Osteocyte (in vitro differentiated cells): ENCODE measurements around the gene OSBPL10. TPM values are rescaled to one million over a fixed set of nuclear protein-coding genes. Genes with fewer than 3 reads are reported as not detected.

Experiments used
- DNase-seq: peaks from one replicate; pipeline ENCODE4 v3.0.0; 2021; ENCODE audit warnings: mixed read lengths; ENCODE audit not compliant: unreplicated experiment; ENCODE audit errors: extremely low spot score
- H3K27ac Mint-ChIP-seq: one replicate; pipeline ENCODE4 v1.8.0; 2021; ENCODE audit warnings: mild to moderate bottlenecking, mixed read lengths; ENCODE audit not compliant: unreplicated experiment
- H3K27me3 Mint-ChIP-seq: one replicate; pipeline ENCODE4 v1.8.0; 2021; ENCODE audit warnings: mixed read lengths; ENCODE audit not compliant: unreplicated experiment
- H3K36me3 Mint-ChIP-seq: one replicate; pipeline ENCODE4 v1.8.0; 2021; ENCODE audit warnings: mixed read lengths; ENCODE audit not compliant: unreplicated experiment
- H3K4me1 Mint-ChIP-seq: one replicate; pipeline ENCODE4 v1.8.0; 2021; ENCODE audit warnings: mixed read lengths; ENCODE audit not compliant: unreplicated experiment
- H3K4me3 Mint-ChIP-seq: one replicate; pipeline ENCODE4 v1.8.0; 2021; ENCODE audit warnings: mild to moderate bottlenecking, moderate library complexity, mixed read lengths; ENCODE audit not compliant: unreplicated experiment
- H3K9me3 Mint-ChIP-seq: one replicate; pipeline ENCODE4 v1.8.0; 2021; ENCODE audit warnings: mixed read lengths; ENCODE audit not compliant: unreplicated experiment
- total RNA-seq: library from RNA; stranded (reverse); gene quantifications from 2 replicates; pipeline ENCODE4 v1.2.1, GENCODE V29; 2021
- TF ChIP-seq, protein P1 (sequence below): fragments of 200-600 bp; sonication (generic); IDR thresholded peaks from 2 replicates; pipeline ENCODE4 v1.5.0; 2021; ENCODE audit warnings: antibody characterized with exemption, mild to moderate bottlenecking, moderate library complexity

The OSBPL10 gene
- total RNA-seq, 1 donor from 2014 or later: 21.7 TPM

DNA sequence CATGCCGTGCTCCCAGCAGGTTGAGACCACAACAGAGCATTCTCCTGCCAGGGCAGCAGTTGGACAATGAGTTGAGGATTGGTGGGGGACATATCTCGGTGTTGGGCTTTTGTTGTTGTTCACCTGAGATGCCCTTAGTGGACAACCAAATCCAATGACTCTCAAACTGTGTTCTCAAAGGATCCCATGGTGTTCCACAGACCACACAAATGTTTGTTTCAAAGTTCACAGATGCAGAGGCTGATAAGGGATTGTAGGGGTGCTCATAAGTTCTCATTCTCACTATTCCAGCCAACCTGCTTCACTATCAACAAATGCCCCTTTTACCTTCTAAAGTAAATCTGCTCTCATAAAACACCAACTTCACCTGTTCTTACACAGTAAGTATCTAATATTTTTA lies 159.9 kb downstream of the OSBPL10 start:
- Mint-ChIP-seq H3K27me3 (no peaks in the 10 kb centered on the region), H3K27ac (no peak overlapping the region), H3K4me3 (no peak overlapping the region), H3K4me1 (peaks cover 1% of the 10 kb centered on the region), H3K36me3 (no peaks in the 10 kb centered on the region), H3K9me3 (no peaks in the 10 kb centered on the region)
- TF ChIP-seq, protein P1, sequence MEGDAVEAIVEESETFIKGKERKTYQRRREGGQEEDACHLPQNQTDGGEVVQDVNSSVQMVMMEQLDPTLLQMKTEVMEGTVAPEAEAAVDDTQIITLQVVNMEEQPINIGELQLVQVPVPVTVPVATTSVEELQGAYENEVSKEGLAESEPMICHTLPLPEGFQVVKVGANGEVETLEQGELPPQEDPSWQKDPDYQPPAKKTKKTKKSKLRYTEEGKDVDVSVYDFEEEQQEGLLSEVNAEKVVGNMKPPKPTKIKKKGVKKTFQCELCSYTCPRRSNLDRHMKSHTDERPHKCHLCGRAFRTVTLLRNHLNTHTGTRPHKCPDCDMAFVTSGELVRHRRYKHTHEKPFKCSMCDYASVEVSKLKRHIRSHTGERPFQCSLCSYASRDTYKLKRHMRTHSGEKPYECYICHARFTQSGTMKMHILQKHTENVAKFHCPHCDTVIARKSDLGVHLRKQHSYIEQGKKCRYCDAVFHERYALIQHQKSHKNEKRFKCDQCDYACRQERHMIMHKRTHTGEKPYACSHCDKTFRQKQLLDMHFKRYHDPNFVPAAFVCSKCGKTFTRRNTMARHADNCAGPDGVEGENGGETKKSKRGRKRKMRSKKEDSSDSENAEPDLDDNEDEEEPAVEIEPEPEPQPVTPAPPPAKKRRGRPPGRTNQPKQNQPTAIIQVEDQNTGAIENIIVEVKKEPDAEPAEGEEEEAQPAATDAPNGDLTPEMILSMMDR: no peak
- no peak for DNase-seq

DNA sequence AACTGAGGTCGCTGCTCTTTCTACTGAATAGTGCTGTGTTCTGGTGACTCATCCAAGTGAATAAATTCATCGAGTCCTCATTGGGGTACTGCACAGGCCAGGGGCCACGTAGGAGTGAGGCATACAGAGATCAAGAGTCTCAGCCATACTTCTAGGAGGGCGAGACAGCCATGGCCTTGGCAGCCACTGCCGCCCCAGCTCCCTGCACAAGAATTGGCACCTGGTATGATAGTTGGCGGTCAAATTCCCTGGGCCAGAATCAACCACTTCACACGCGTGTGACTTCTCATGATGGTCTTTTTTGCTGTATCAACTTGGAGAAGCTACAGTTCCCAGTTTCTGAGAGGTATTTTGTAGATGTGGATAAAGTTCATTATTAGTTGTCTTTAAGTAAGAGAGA lies 161.6 kb downstream of the OSBPL10 start:
- DNase-seq: no peak
- H3K36me3 Mint-ChIP-seq: no peaks in the 10 kb centered on the region
- no peaks in the 10 kb centered on the region for H3K9me3 Mint-ChIP-seq
- no peaks in the 10 kb centered on the region for H3K27me3 Mint-ChIP-seq
- H3K4me1 Mint-ChIP-seq: peaks cover 15% of the 10 kb centered on the region
- no peak overlapping the region for H3K4me3 Mint-ChIP-seq
- H3K27ac Mint-ChIP-seq: no peak overlapping the region
- TF ChIP-seq, protein P1: no peak

DNA sequence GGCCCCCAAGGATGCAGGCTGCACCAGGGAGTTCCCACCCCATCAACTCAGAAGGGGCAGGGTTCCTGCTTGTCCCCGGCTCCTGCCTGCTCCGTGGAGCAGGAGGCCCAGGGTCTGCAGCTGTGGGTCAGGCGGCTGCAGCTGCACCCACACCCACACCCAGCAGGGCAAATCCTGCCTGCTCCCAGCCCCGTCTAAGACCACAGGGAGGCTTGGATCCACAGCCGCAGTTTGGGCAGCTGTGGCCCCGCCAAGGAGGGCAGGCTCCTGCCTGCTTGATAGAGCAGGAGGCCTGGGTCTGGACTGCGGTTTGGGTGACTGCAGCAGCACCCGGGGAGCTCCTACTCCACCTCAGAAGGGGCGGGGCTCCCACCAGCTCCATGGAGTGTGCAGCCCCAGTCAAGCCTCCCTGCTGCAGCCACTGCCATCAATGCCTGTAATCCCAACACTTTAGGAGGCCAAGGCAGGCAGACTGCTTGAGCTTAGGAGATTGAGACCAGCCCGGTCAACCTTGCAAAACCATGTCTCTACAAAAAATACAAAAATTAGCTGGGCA lies 163.6 kb downstream of the OSBPL10 start:
- no peaks in the 10 kb centered on the region for H3K9me3 Mint-ChIP-seq
- peaks cover 20% of the 10 kb centered on the region for H3K4me1 Mint-ChIP-seq
- no peaks in the 10 kb centered on the region for H3K36me3 Mint-ChIP-seq
- TF ChIP-seq, protein P1: no peak
- no peak overlapping the region for H3K27ac Mint-ChIP-seq
- no peak overlapping the region for H3K4me3 Mint-ChIP-seq
- no peaks in the 10 kb centered on the region for H3K27me3 Mint-ChIP-seq
- no peak for DNase-seq

DNA sequence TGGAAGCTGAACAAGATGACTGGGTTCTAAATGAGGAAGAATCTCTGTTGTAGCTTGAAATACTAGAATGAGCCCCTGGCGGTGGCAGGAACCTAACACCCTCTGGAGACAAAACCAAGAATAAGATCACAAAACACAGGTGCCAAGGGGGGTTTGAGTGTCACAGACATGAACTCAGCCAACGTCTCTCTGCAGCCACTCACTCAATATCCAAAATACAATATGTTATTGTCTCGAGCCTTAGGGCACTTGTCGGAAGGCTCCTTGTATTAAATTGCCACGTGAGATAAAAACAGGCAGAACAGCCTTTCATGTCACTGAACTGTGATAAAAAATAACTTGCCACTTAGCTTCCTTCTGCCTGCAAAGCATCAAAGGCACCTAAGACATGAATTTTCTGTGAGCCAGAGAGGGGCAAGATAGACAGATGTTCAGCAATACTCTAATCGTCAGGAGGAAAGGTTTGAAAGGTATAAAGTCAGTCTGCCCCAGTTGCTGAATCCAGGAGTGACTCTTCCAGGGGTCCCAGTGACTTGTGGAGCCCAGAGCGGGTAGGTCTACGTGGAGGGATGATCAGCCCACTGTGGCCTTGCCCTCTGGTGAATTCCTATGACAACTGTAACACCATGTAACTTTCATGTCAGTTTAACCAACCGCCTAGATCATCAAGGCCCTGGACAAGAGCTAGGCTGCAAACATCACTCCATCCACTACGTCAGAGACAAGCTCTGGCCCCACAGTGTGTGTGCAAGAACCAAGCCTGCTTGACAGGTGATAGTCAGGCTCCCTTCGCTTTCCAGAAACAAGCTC lies 165.2 kb downstream of the OSBPL10 start:
- Mint-ChIP-seq H3K9me3 (no peaks in the 10 kb centered on the region), H3K4me3 (no peak overlapping the region), H3K27ac (peak overlapping the region; percentile 19), H3K4me1 (peaks cover 20% of the 10 kb centered on the region), H3K27me3 (no peaks in the 10 kb centered on the region), H3K36me3 (no peaks in the 10 kb centered on the region)
- no peak for DNase-seq
- TF ChIP-seq, protein P1: no peak

DNA sequence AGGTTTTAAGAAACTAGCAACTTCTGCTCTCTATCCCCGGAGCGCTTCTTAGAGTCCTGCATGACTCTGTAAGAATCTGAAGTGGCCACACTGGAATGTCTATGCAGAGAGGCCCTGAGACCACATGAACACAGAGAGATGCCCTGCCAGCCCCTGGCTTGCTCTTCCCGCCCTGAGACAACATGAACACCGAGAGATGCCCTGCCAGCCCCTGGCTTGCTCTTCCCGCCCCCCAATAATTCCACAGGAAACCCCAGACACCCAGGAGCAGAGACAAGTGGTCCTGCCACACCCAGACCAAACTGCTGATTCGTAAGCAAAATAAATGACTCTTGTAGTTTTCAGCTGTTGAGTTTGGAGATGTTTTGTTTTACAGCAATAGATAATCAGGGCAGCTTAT lies 166.1 kb downstream of the OSBPL10 start:
- TF ChIP-seq, protein P1: no peak
- Mint-ChIP-seq H3K27ac (peak overlapping the region; percentile 13), H3K4me1 (peaks cover 20% of the 10 kb centered on the region), H3K27me3 (no peaks in the 10 kb centered on the region), H3K36me3 (no peaks in the 10 kb centered on the region), H3K4me3 (no peak overlapping the region), H3K9me3 (no peaks in the 10 kb centered on the region)
- DNase-seq: no peak
